Measurements from ENCODE around the gene BPIFA1.

GRCh38 chr20:33246077-33246476 lies 10.3 kb downstream of the BPIFA1 start:
- TF ChIP-seq CTCF (IDR thresholded peaks at IDR 0.05) = no peak
- no peak for TF ChIP-seq EP300 (IDR thresholded peaks at IDR 0.05)
- no peak for TF ChIP-seq POLR2A (IDR thresholded peaks at IDR 0.05)

Data from ovary (tissue), 3 donors.